Stimulated activated CD8-positive, alpha-beta memory T cell treated with anti-CD3 and anti-CD28 coated beads, Interleukin-12 subunit alpha, Interleukin-12 subunit beta, amount 100 ng/mL, for 1 hour (primary cell): ENCODE data around the gene PLP2.

ENCODE experiments used
- DNase-seq: peaks from one replicate; pipeline ENCODE4 v3.0.0-alpha.2; 2020; ENCODE audit warnings: low read depth

The PLP2 gene

GRCh38 chrX:49209434-49210251 is 37.9 kb downstream of the PLP2 start:
- no peak for DNase-seq

- no peak for DNase-seq
Measured at GRCh38 chrX:49210406-49210805, 38.7 kb downstream of the PLP2 start.

GRCh38 chrX:49211074-49211473 is 39.4 kb downstream of the PLP2 start:
- DNase-seq = no peak

GRCh38 chrX:49212209-49212608 is 40.5 kb downstream of the PLP2 start:
- DNase-seq = no peak

- DNase-seq = no peak
Measured at GRCh38 chrX:49212861-49213260, 41.2 kb downstream of the PLP2 start.

DNA sequence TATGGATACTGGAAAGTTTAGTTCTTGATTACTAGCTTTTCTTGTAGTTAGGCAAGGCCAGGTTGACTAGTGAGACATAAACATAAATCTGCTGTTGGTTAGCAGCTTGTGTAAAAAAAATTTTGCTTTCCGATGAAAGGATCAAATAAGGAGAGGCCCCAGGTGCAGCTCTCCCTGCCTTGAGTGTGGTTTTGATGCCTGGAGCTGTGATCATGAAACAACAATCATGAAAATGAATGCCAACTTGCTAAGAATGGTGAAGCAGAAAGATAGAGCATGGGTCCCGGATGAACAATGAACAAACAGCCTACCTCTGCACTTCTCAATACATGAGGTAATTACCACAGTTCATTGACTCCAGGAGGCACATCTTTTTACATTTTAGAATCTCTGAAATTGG is 42.7 kb downstream of the PLP2 start:
- no peak for DNase-seq

DNA sequence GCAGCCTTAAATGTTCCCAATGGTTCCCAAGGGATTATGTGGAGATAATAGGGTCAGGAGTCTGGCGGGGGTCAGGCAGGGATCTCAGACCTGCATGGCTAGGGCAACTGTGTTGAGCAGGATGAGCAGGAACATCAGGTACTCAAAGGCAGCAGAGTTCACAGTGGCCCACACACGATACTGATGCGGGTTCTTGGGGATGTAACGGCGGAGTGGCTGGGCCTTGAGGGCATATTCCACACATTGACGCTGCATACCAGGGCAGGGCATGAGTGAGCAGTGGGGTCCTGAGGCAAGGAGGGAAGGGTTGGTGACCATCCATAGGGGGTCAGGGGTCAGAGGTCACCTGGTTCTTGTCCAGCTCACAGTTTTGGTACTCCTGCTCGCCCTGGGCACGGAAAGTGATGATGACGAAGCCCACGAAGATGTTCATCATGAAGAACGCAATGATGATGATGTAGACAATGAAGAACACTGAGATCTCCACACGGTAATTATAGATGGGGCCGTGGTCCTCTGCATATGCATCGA is 43.4 kb downstream of the PLP2 start:
- DNase-seq = no peak

GRCh38 chrX:49220100-49220499 is 48.4 kb downstream of the PLP2 start:
- DNase-seq = no peak

DNA sequence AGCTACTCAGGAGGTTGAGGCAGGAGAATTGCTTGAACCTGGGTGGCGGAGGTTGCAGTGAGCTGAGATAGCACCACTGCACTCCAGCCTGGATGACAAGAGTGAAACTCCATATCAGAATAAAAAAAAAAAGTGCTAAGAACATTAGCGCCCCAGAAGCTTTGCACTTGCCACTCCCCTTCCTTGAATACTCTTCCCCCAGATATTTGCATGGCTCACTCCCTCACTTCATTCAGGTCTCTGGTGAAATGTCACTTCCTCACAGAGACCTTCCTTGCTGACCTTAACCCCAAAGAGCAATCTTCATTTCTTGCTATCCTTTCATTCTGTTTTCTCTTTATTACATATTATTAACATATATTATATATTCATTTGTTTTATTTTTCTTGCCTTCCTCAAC is 50.2 kb downstream of the PLP2 start:
- no peak for DNase-seq
